Endometrial microvascular endothelial cells (primary cell): ENCODE data around the gene RANBP17. TPM values are rescaled to one million over a fixed set of nuclear protein-coding genes. Genes with fewer than 3 reads are reported as not detected.

ENCODE experiments used
- in situ Hi-C: cut with HindIII; loops from 2 replicates; pipeline ENCODE4 v1.10.0; 2017; ENCODE audit warnings: low sequenced_read_pairs, low pct_unique_long_range_greater_than_20kb; ENCODE audit errors: inconsistent ontology term
- total RNA-seq: library from RNA; depleted of rRNA; stranded (reverse); fragments of >200 nt; gene quantifications from one replicate; pipeline ENCODE4 v1.2.3, GENCODE V29; 2015; ENCODE audit errors: inconsistent ontology term

RANBP17 gene
- total RNA-seq, 1 donor from 2014 or later, result 9.5 TPM

GRCh38 chr5:171317230-171317629, 455.4 kb downstream of the RANBP17 start:
- in situ Hi-C loops, result no loop called here

DNA sequence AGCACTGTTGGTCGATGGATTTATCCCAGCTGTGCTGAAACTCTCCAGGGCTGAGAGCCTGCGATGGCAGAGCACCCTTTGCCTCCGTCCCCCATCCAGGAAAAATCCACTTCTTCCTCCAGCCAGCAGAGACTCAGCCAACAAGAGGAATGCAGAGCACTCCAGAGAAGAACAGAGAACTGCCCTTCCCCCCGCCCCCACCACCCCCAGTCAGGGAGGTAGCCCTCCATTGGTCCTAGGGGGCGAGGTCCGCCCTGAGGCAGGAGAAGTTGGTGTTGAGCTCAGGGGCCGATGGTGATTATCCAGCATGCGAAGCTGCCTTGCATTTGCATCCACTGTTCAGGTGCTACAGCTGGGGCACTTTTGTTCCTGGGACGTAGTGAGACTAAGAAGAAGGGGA, 456.2 kb downstream of the RANBP17 start:
- in situ Hi-C loops, result no loop called here

DNA sequence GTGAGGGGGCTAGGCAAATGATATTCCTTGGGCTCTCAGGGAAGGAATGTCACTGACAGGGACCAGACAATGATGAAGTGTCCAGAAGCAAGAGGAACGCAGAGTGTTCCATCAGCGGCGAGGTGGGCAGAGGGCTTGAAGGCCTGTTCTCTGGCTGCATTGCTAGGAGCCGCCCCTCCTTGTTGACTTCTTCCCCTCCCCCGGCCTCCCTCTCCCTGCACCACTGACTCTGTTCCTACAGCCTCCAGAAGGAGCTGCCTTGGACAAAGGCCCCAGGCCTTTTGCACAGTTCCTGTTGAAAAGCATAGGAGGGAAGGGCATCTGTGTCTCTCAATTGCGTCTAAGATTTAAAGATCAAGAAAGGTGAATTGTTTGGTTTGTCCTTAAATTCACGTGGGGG, 459.6 kb downstream of the RANBP17 start:
- in situ Hi-C loops, result no loop called here

- in situ Hi-C loops, result no loop called here
Observed at GRCh38 chr5:171322527-171322926, 460.7 kb downstream of the RANBP17 start.

GRCh38 chr5:171323007-171323406, 461.2 kb downstream of the RANBP17 start:
- in situ Hi-C loops, result no loop called here

GRCh38 chr5:171323806-171324632, 462.2 kb downstream of the RANBP17 start:
- in situ Hi-C loops, result no loop called here

DNA sequence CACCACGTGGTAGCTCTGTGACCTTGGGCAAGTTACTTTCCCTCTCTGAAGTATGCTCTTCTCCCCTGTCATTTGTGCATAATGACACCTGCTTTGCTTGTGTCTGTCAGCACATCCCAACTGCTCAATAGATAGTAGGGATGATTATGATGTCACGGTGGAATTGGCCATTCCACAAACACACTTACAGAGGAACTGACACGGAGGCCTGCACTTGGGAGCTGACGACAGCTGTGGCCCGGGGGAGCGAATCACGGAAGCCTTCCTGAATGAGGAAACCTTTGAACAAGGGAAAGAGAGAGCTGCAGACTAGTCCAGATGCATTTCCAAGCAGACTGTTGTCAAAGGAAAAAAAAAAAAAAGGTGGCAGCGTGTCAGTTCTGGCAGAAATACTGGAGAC, 468.2 kb downstream of the RANBP17 start:
- in situ Hi-C loops, result no loop called here

DNA sequence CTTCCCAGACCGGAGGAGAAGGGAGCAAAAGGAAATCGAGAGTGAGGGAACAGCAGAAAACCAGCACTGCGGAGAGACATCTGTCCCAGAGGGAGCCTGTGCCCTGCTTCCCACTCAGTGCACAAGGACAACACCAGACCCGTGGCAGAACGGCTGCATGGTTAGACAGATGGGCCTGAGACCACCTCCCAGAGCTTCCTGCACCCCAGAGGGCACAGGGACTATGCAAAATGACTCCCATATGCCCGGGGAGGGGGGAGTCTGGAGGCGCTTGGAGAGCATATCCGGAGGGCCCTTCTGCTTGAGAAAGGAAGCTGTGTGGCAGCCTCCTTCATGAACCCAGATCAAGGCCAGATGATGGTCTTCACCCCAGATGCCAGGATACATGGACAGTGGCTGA, 473.8 kb downstream of the RANBP17 start:
- in situ Hi-C loops, result no loop called here

DNA sequence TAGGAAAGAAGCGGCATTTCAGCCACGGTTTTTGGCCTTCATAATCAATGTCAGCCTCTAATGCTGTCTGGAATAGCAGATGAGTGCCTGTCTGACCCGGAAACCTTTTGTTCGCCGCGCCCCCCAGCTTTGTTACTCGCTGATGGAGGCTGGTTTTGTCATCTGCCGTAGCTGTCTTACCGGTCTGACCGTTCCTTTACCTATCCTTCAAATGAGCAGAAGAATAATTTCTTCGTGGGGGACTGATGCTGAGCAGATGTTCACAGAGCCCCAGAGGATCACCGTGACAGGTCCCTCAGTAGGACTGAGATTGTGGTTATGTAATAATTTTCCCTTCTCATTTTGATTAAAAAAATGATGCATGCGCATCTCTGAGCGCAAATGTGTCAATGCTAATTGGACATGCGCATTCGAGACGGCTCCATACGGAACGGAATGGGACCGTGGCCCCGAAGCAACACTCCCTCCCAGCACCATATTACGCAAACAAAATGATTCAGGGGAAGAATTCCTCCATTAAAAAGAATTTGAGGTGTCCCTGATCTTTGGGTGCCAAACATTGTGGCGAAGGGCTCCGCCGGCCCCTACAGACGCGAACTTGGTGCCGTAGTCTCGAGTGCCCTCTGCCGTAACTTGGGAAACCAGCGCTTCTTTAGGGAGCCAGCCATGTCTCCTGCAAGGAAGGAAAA, 474.8 kb downstream of the RANBP17 start:
- in situ Hi-C loops, result no loop called here

GRCh38 chr5:171337210-171337569, 475.4 kb downstream of the RANBP17 start:
- in situ Hi-C loops, result no loop called here

GRCh38 chr5:171340042-171340441, 478.2 kb downstream of the RANBP17 start:
- in situ Hi-C loops, result no loop called here

DNA sequence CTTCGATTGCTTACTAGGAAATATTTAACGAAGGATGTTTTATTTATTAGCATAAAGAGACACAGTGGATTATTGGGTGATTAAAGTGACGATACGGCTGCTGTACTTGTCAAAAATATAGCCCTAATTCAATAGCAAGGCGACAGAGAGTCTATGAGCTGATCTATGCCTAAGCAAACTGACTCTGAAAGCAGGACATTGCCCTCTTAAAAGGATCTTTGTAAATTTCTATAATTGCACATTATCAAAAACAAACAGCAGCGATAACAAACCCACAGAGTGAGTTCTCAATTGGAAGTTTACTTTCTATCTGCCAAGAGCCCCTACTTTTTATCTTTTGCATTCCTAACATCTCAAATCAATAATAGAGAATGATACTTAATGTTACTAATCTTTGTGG, 478.7 kb downstream of the RANBP17 start:
- in situ Hi-C loops, result no loop called here

GRCh38 chr5:171342362-171343111, 480.7 kb downstream of the RANBP17 start:
- in situ Hi-C loops, result no loop called here

GRCh38 chr5:171344936-171345608, 483.3 kb downstream of the RANBP17 start:
- in situ Hi-C loops, result no loop called here

Other genes starting within 250 kb of the RANBP17 start
- not detected for gene GABRP, start 78.3 kb upstream of the RANBP17 start, total RNA-seq